ENCODE data around the gene KRT76. TPM values are rescaled to one million over a fixed set of nuclear protein-coding genes. Genes with fewer than 3 reads are reported as not detected.

The KRT76 gene
- polyA plus RNA-seq, 3 donors, result not detected

DNA sequence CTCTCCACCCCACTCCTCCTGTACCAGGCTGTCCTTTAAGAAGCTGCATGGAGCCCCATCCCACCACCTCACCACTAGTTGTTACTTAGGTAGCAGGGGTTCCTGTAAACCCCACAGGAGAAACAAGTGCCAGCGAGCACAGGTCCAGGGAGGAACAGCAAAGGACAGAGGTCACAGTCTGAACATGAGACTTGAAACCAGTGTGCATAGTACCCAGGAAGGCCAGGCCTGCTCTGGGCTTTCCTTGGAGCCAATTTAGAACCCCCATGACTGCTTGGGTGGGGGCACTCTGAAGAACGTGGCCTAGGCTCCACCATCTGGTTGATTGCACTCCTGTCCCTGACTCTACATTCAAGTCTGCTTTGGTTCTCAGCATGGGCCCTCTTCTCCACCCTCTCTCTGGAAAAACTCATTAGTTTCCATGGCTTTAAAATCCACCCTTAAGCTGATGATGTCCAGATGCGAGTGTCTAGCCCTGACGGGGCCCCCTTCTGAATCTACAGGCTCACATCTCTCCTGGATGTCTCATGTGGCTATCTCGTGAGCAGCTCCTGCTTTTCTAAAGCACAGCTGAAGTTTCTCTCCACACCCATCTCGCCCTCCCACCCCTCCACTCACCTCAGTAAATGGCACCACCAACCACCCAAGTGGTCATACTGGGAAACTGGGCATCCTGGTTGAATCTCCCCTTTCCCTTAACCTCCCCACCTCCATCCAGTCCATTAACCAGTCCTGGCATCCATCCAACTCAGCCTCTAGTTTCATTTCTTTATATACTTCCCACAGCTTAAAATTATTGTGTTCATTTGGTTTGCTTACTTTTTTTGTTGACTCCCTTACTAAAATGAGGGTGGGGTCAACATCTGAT lies 10.4 kb upstream of the KRT76 start:
- DNase-seq (ENCODE audit: low read depth in 3 of 3, low spot score in 2 of 3), result no peak

DNA sequence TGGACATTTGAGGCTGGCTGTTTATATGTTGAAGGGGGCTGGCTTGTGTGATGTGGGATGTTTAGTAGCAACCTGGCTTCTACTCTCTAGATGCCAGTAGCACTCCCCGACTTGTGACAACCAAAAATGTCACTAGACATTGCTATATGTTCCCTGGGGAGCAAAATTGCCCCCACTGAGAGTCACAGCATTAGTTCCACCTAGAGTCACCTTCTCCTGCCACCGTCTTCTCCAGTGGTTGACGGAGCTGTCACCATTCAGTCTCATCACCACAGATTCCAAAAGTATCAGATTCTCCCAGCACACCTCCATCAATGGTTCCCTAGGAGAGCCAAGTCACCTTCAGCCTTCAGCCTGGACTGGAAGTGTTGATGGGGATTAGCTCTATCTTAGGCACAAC lies 7.8 kb upstream of the KRT76 start:
- no peak for DNase-seq (ENCODE audit: low read depth in 3 of 3, low spot score in 2 of 3)

DNA sequence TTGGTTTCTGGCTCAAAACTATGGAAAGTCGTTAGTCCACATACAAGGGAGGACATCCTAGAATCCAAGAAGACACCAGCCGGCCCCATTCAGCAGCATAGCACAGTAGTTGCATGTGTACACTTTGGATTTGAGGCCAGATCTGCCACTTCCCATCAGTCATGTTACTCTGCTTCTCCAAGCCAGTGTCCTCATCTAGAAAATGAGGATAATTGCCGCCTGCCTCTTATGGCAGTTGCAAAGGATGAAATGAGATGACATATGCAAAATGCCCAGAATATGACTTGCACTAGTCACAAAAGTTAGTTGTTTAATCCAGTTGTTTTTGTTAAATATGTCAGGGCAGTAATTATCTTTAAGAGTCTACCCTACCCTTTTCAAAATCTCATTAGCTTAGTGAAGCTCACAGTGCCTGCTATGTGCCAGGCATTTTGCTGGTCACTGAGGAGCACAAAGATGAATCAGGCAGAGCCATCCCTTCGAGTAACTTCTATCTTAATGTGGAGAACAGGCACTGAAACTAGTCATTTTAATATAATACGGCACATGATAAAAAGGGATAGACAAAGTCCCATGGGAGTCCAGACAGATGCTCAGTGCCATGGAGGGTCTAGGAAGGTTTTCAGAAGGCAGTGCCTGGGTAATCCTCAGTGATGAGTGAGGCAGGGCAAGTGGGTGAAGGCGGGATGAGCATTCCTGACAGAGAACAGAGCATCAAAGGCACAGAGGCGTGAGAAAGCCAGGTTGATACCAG lies 6.6 kb upstream of the KRT76 start:
- DNase-seq (ENCODE audit: low read depth in 3 of 3, low spot score in 2 of 3), result no peak

DNA sequence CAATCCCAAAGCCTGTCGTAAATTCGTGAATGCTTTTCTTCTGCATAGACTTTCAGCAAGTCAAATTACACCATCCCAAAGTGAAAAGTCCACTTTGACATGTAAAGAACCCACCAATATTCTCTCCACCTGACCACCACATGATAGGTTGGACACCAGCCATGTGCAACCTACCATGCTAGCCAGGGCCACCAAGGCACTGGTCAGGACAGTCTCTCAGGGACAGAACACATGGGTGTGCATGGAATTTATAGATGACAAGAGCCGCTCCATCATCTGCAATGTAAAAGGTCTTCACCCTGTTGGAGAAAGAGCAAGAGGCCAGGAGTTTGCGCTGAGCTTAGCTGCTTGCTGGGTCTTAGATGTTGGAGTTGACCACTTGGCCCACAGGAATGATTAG lies 5.4 kb upstream of the KRT76 start:
- DNase-seq (ENCODE audit: low read depth in 3 of 3, low spot score in 2 of 3), result no peak

DNA sequence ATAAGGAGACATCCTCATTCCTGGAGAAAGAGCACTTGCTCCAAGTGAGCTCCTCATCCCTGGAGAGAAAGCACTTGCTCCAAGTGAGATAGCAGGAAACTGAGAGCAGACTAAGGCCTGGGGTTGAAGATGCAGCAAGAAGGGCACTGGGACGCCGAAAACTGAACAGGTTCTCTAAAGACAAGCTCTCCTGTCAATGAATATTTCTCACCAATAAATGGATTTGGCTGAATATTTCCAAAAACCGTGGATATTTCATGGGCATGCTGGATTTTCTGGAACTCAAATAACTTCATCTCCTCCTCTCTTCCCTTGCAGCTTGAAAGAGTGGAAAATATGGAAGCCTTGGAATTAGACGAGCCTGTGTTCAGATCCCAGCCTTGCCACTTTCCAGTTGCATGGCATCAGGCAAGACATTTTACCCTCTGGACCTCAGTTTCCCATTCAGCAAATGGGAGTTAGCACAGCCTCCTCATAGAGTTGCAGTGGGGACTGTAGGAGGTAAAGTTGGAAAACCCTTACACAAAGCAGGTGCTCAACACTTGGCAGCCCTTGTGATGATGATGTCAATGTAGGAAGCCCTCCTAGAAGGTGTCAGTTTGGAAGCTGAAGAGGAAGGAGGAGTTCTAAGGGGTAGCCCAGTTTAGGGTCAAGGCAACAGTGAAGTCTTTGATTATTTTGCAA lies 4.4 kb upstream of the KRT76 start:
- DNase-seq (ENCODE audit: low read depth in 3 of 3, low spot score in 2 of 3), result no peak

DNA sequence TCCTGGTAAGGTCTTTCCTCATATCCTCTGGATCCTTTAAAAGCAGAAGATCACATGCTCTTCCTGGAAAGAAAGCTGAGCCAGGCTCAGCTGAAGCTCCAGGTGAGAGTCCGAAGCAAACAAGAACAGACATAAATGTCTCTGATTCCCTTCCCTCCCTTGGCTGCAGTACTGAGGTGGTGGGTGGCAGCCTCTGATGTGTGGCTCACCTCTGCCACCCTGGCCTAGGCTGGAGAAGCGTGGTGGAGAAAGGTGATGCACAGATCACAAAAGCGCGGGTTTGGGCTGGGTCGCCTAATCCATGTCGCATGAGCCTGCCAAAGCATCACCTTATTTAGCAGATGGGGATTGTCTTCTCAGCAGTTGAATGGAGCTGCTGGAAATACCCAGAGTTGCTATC lies 2.8 kb upstream of the KRT76 start:
- no peak for DNase-seq (ENCODE audit: low read depth in 3 of 3, low spot score in 2 of 3)

DNA sequence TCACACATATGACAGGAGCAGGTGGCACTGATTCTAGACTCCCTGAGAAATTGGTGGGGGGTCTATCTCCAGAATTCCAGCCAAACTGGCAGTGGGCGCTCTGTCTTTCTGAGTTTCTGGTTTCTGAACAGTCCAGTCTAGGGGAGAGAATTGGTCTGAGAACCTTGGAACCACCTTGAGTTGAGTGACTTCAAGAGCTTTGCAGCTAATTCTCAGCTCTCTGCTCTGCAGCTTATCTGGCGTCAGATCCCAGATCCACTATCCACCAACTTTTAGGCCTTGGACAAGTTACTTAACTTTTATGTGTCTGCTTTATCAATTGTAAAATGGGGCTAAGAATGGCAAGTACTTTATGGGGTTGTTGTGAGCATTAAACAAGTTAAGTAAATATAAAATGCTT lies 1.7 kb upstream of the KRT76 start:
- no peak for DNase-seq (ENCODE audit: low read depth in 3 of 3, low spot score in 2 of 3)

DNA sequence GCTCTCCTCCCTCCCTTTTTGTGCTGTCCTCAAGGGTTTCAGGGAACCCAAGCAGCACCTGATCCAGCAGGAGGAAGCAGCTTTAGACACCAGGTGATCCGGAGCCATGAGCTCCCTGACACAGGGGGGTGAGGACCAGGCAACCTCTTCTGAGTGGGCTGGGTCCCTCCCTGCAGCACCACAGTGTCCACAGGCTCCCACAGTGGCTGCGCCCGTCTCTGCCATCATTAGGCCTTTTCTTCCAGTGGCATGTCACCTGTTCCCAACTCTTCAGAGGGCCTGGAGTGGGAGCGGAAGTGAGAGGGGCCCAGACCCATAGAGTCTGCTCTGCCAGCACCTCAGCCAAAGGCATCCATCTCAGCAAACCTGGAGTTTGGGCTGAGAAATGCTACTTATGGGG lies 421 bp upstream of the KRT76 start:
- no peak for DNase-seq (ENCODE audit: low read depth in 3 of 3, low spot score in 2 of 3)

DNA sequence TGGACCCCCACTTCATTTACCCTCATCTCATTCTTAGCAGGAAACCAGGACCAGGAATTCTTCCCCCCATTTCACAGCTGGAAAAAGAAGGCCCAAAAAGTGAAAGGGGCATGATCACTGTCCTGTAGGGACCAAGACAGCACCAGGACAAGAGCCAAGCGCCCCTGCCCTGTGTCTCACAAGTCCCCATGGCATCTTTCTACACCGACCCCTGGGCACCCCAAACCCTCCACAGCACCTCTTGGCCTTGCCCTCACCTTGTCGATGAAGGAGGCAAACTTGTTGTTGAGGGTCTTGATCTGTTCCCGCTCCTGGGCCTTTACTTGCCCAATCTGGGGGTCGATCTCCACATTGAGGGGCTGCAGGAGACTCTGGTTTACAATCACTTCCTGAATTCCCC lies 710 bp downstream of the KRT76 start:
- DNase-seq (ENCODE audit: low read depth in 3 of 3, low spot score in 2 of 3), result no peak

DNA sequence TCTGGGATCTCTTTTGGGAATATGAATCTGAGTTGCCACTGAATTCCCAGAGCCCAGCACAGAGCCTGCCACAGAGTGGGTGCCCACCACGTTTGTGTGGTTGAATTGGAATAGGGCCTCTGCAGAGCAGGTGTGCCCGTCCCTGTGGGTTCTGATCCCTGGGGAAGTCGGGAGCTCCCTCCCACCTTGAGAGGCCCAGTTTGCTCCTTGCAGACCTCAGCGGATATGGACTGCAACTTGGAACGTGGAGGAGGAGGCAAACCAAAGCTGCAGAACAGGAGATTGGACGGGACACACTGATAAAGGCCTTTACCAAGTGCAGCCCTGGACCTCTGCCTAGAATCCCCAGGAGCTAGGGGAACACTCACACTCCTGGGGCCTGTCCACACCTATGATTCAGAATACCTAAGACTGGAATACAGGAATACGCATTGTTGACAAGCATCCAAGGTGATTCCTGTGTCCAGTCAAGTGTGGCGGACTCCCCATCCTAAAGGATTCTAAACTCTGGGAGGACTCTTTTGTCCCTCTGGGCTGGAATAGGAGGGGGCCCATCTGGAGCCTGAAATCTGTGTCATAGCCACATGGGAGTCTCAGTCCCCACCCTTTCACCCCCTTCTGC lies 2.4 kb downstream of the KRT76 start:
- no peak for DNase-seq (ENCODE audit: low read depth in 3 of 3, low spot score in 2 of 3)

DNA sequence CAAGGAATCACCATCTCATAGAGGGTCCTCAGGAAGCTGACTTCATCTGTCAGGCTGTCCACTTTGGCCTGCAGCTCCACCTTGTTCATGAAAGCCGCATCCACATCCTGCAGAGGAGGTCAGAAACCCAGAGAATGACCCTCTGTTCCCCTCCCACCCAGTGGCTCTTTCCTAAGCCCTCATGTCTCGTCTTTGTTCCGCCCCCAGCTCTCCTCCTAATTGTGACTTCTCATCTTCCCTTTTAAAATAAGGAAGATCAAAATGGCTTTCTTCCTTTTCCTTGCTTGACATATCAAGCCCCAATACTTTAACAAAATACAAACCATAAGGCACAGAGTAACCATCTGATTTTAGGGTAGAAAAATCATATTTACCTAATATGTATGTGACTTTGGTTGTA lies 4.4 kb downstream of the KRT76 start:
- no peak for DNase-seq (ENCODE audit: low read depth in 3 of 3, low spot score in 2 of 3)

DNA sequence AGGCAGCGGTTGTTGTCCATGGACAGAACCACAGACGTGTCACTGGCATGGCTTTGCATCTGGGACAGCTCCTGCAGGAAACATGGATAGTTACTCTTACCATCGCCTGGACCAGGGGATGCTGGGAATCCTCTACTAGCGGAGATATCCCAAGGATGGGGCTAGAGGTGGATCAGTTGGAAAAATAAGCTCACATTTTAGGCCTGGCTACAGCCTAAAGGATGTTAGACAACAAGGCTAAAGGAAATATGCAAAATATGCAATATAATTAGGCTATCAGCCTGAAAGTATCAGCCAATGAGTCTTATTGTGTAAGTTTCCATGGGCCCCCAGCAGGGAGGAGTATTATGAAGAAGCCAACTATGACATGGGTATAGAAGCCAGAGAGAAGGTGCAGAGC lies 5.0 kb downstream of the KRT76 start:
- no peak for DNase-seq (ENCODE audit: low read depth in 3 of 3, low spot score in 2 of 3)

DNA sequence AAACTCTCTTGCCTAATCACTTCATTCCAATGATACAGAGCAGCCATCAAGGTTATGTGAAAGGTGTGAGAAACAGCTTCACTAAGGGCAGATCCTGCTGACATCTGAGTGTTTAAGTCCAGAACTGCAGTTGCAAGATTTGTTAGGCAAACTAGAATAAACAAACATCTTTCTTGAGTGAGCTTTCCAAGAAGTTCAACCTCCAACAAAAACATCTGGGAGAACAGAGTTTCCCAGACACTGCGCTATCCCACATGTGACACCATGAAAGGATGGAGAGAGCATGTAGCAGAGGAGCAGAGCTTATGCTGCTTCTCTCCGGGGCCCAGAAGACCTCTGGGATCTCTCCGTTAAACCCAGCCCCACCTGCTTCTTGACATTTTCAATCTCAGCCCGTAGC lies 5.6 kb downstream of the KRT76 start:
- DNase-seq (ENCODE audit: low read depth in 3 of 3, low spot score in 2 of 3), result no peak

DNA sequence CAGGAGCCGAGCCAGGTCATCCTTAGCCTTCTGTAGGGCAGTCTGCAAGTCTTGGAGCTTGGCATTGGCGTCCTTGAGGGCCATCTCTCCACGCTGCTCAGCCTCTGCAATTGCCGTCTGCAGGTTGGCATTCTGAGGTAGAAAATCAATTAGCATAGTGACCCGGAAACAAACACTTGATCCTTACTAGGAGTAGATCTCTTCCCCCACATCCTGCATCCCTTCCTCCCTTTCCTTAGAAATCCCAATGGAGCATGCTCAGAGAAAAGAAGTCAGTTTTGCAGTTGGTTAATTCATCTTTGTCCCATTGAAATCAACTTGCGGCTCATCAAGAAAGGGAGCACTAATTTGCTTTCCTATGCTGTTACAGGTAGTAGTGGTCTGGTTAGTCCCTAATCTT lies 6.1 kb downstream of the KRT76 start:
- no peak for DNase-seq (ENCODE audit: low read depth in 3 of 3, low spot score in 2 of 3)

DNA sequence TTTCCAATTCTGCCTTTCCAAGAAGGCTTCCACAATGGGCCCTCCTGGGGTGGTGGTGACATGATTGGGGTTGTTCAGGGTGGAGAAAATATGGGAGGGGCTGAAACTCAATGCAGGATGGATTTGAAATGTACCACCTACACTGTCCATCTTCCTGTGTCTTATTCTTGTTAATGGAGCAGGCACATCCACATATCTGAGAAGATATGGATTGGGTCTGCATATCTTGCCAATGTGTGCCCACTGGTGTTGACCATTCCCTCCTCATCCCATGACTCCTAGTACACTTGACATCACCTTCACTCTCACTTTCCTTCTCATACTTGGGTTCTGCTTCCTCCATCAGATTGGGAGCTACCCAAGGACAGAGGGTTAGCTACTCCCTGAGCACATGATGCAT lies 7.2 kb downstream of the KRT76 start:
- DNase-seq (ENCODE audit: low read depth in 3 of 3, low spot score in 2 of 3), result no peak

DNA sequence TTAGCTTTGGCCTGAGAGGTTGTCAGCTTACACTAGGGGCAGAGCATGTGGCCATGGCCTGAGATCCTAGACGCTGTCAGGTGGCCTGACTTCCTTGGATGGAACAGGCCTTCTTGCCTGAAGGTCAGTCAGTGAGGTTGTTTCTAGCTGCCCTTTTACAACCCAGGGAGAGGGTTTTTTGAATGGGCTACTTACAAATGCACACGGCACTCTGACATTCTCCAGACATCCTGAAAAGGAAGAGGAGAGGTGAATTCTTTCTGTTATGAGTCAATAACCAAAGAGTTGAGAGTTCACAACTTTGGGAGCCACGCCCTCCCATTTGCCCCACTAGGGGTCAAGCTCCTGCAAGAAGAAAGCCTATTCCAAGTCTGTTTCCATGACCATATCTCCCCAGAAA lies 7.8 kb downstream of the KRT76 start:
- no peak for DNase-seq (ENCODE audit: low read depth in 3 of 3, low spot score in 2 of 3)

DNA sequence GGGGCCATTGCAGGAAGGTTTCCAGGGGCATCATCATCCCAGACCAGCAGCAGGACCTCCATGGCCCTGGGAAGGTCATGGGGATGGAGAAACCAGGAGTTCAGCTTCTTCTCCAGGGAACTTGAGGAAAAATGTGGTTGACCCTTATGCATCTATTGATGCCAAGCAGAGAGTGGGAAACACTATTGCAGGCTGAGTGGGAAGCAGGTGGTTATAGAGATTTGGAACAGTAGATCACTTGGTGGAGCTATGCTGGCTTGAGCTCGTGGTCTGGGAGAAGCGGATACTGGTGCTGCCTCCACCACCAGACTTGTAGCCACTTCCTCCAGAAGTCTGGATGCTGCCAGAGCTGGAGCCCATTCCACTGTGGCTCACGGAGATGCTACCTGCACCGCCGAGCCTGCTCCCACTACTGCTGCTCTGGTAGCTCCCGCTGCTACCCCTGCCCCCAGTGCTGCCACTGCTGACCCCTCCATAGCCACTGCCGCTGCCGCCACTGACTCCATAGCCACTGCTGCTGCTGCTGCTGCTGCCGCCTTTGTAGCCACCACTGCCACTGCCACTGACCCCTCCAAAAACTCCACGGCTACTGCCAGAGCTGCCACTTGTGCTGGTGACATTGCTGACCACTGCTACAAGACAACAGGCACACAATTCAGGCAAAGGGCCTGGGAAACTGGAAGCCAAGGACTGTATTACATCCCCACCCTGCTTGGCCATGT lies 8.5 kb downstream of the KRT76 start:
- DNase-seq (ENCODE audit: low read depth in 3 of 3, low spot score in 2 of 3), result no peak

DNA sequence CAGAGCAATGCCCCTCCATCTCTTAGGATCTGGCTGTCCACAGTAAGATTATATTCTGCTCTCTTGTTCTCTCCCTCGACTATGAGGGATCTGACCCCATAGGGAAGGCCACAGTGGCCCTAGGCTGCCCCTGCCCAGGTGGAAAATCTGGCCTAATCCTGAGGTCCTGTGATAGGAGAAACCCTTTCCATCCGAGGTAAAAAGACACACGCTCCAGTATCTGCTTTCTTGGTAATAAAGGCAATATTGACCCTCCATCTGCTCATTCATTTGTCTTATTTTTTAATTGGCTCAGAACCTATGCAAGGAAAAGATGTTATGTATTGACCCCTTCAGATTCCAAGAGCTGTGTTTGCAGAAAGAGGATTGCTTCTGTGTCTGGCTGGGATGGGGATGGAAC lies 9.7 kb downstream of the KRT76 start:
- no peak for DNase-seq (ENCODE audit: low read depth in 3 of 3, low spot score in 2 of 3)

DNA sequence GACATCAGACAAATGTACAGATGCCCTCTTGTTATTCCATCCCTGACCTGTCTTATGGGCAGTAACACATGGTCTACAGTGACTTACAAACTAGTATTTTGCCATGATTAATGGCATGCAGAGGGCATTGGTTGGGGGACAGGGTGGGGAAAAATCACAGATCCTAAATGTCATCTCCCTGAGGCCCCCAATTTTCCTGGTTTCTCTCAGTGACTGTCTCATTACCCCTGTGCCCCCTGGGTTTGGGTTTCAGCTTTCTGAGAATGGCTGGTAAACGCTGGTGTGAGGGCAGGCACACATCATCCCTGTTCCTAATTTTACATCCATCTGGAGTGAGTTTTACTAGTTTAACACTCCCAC lies 10.1 kb downstream of the KRT76 start:
- DNase-seq (ENCODE audit: low read depth in 3 of 3, low spot score in 2 of 3), result no peak

DNA sequence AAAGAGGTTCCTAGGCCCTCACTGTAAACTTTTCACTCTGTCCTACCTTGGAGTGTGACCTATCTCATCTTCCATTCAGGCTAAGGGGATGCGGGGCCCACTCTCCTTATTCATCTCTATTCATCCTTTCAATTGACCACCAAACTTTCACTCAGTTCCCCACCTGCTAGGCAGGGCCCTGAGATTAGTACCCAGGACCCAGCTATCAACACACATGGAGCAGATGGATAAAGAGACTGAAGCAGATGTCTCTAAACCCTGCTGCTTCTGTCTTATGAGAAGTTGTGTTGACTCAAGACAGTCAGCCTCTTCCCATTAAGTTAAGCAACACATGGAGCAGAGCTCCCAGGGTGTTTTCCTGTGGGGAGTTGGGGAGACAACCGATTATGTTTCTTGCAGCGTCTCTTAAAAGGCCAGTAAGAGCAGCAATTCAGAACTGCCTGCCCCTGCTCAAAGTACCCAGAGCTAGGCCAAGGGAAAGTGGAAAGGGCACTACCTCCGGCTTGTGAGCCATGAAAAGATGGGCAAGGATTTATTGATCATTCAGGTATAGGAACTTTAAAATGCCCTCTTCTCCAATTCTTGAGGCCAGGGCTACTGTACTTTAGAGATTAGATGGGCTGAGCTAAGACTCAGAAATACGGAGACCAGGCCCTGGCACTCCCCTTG lies 10.7 kb downstream of the KRT76 start:
- no peak for DNase-seq (ENCODE audit: low read depth in 3 of 3, low spot score in 2 of 3)
